Activated naive CD4-positive, alpha-beta T cell treated with anti-CD3 and anti-CD28 coated beads, Interleukin-2, amount 50 U/mL, for 16 hours (primary cell): ENCODE results near the gene IL2.

ENCODE experiments used
- DNase-seq: peaks from one replicate; pipeline ENCODE4 v3.0.0-alpha.2; 2020

The IL2 gene

GRCh38 chr4:122456231-122457116 is at the start of gene IL2:
Gene IL2, minus strand, starts transcription at chr4:122456725. Its CDS starts 285 bp downstream, at chr4:122456440.
- DNase-seq = no peak

GRCh38 chr4:122503214-122503613 is 46.7 kb upstream of the IL2 start:
- DNase-seq = no peak

GRCh38 chr4:122500852-122501501 is 44.5 kb upstream of the IL2 start:
- no peak for DNase-seq

- no peak for DNase-seq
Measured at GRCh38 chr4:122489061-122489460, 32.5 kb upstream of the IL2 start.

GRCh38 chr4:122483481-122483880 is 27.0 kb upstream of the IL2 start:
- no peak for DNase-seq

- DNase-seq = no peak
Measured at GRCh38 chr4:122481766-122482405, 25.4 kb upstream of the IL2 start.

- DNase-seq = no peak
Measured at GRCh38 chr4:122480655-122481487, 24.3 kb upstream of the IL2 start.

GRCh38 chr4:122479935-122480416 is 23.5 kb upstream of the IL2 start:
- no peak for DNase-seq

GRCh38 chr4:122476745-122477144 is 20.2 kb upstream of the IL2 start:
- DNase-seq = no peak

GRCh38 chr4:122476126-122476525 is 19.6 kb upstream of the IL2 start:
- no peak for DNase-seq

- no peak for DNase-seq
Measured at GRCh38 chr4:122475233-122475632, 18.7 kb upstream of the IL2 start.

- DNase-seq = no peak
Measured at GRCh38 chr4:122469457-122469856, 12.9 kb upstream of the IL2 start.

- DNase-seq = peak; percentile 52
Measured at GRCh38 chr4:122458625-122459024, 2.1 kb upstream of the IL2 start.

- no peak for DNase-seq
Measured at GRCh38 chr4:122453384-122453995, 3.0 kb downstream of the IL2 start.

- DNase-seq = peak; percentile 45
Measured at GRCh38 chr4:122450847-122451246, 5.7 kb downstream of the IL2 start.

GRCh38 chr4:122434285-122434684 is 22.2 kb downstream of the IL2 start:
- DNase-seq = no peak

GRCh38 chr4:122431351-122431750 is 25.2 kb downstream of the IL2 start:
- DNase-seq = no peak

- no peak for DNase-seq
Measured at GRCh38 chr4:122423246-122423645, 33.3 kb downstream of the IL2 start.

GRCh38 chr4:122412547-122412946 is 44.0 kb downstream of the IL2 start:
- DNase-seq = no peak

- DNase-seq = no peak
Measured at GRCh38 chr4:122403861-122404260, 52.7 kb downstream of the IL2 start.
